HCT116 (cell line): ENCODE data around the gene IRF8. TPM values are rescaled to one million over a fixed set of nuclear protein-coding genes. Genes with fewer than 3 reads are reported as not detected.

Source experiments
- ATAC-seq: fragments of 200-7000 bp; cut with Tn5 transposase; 2 replicates; pipeline ENCODE4 v1.9.1; 2020; ENCODE audit warnings: mild to moderate bottlenecking, moderate library complexity
- BruUV-seq: library from RNA; stranded (reverse); fragments of 400-500 nt; replicated peaks from 2 replicates; lab custom pipeline; 2021; lab: Mats Ljungman, UMichigan
- CTCF ChIA-PET: fragments of 300-600 bp; sonication (Branson Sonifier 250); formaldehyde crosslinking; loops from one replicate; lab custom pipeline; 2021; ENCODE audit warnings: antibody characterized with exemption; lab: Charles Lee
- POLR2A ChIA-PET: fragments of 300-600, 350-600 bp; sonication (Branson Sonifier 250); formaldehyde crosslinking; loops from one replicate; lab custom pipeline; 2021; ENCODE audit warnings: antibody characterized with exemption; lab: Charles Lee
- RAD21 ChIA-PET, 2 experiments: fragments of 300-600 bp; sonication (Branson Sonifier 250); formaldehyde crosslinking; loops; one replicate each; lab custom pipeline; 2023; ENCODE audit warnings: low total read pairs in 2 of 2; ENCODE audit not compliant: uncharacterized antibody in 2 of 2, unreplicated experiment in 2 of 2, low non-redundant PET in 1 of 2; lab: Charles Lee
- DNase-seq: peaks from one replicate; pipeline ENCODE4 v3.0.0-alpha.2; 2010; ENCODE audit warnings: low read depth, low spot score
- H2AFZ ChIP-seq: fragments of 200-600 bp; shearing (Covaris generic), sonication (generic); 2 replicates; pipeline ENCODE4 v1.6.1; 2017; ENCODE audit warnings: low read depth, mixed run types, mixed read lengths, antibody characterized with exemption, low read length; ENCODE audit not compliant: poor library complexity, severe bottlenecking
- H3K27ac ChIP-seq: 2 replicates; pipeline ENCODE4 v1.5.1; 2012; ENCODE audit warnings: low read depth, low read length
- H3K27me3 ChIP-seq: fragments of 200-600 bp; sonication (generic); 2 replicates; pipeline ENCODE4 v1.6.1; 2016; ENCODE audit warnings: mixed run types, low read length, mixed read lengths; ENCODE audit not compliant: insufficient read depth
- H3K36me3 ChIP-seq, 2 experiments: fragments of 200-500 bp in 1 of 2; fragments of 200-600 bp in 1 of 2; sonication (Bioruptor generic) in 1 of 2; sonication (generic) in 1 of 2; 2 replicates each; pipeline versions ENCODE4 v1.5.1 to v1.6.1; 2014 to 2016; ENCODE audit warnings: low read length in 2 of 2, inconsistent platforms in 1 of 2, mixed read lengths in 1 of 2, mixed run types in 1 of 2; ENCODE audit not compliant: insufficient read depth in 2 of 2, control insufficient read depth in 1 of 2
- H3K4me1 ChIP-seq, 2 experiments: fragments of 200-600 bp in 1 of 2; sonication (generic) in 1 of 2; 2 replicates each; pipeline versions ENCODE4 v1.5.1 to v1.6.1; 2012 to 2017; ENCODE audit warnings: low read length in 2 of 2, inconsistent platforms in 1 of 2, mild to moderate bottlenecking in 1 of 2, mixed read lengths in 1 of 2, mixed run types in 1 of 2, moderate library complexity in 1 of 2; ENCODE audit not compliant: insufficient read depth in 2 of 2, control insufficient read depth in 1 of 2
- H3K4me2 ChIP-seq: fragments of 200-600 bp; sonication (generic); 2 replicates; pipeline ENCODE4 v1.6.1; 2017; ENCODE audit warnings: mixed run types, low read length, mixed read lengths
- H3K4me3 ChIP-seq, 2 experiments: fragments of 200-600 bp in 1 of 2; sonication (generic) in 1 of 2; replicated peaks in 1 of 2; 2 replicates each; pipeline ENCODE4 v1.5.1; 2011 to 2016; ENCODE audit warnings: low read length in 2 of 2, control low read depth in 1 of 2, low read depth in 1 of 2, mild to moderate bottlenecking in 1 of 2, mixed read lengths in 1 of 2, mixed run types in 1 of 2
- H3K79me2 ChIP-seq: fragments of 200-600 bp; sonication (generic); 2 replicates; pipeline ENCODE4 v1.6.1; 2017; ENCODE audit warnings: mild to moderate bottlenecking, mixed run types, low read length, moderate library complexity, mixed read lengths; ENCODE audit not compliant: insufficient read depth
- H3K9ac ChIP-seq: fragments of 200-600 bp; sonication (generic); 2 replicates; pipeline ENCODE4 v1.6.1; 2016; ENCODE audit warnings: low read length, mixed read lengths
- H3K9me2 ChIP-seq: fragments of 200-600 bp; sonication (generic), shearing (Covaris generic); 2 replicates; pipeline ENCODE4 v1.6.1; 2017; ENCODE audit warnings: mixed run types, mild to moderate bottlenecking, moderate library complexity; ENCODE audit not compliant: insufficient read depth
- H3K9me3 ChIP-seq, 2 experiments: fragments of 200-500 bp in 1 of 2; fragments of 200-600 bp in 1 of 2; sonication (Bioruptor generic) in 1 of 2; sonication (generic) in 1 of 2; 2 replicates each; pipeline ENCODE4 v1.6.1; 2014 to 2017; ENCODE audit warnings: low read length in 2 of 2, mixed read lengths in 2 of 2, inconsistent platforms in 1 of 2, low read depth in 1 of 2, mild to moderate bottlenecking in 1 of 2, mixed run types in 1 of 2, moderate library complexity in 1 of 2; ENCODE audit not compliant: control insufficient read depth in 1 of 2, insufficient read depth in 1 of 2
- H4K20me1 ChIP-seq: fragments of 200-600 bp; sonication (generic), shearing (Covaris generic); 2 replicates; pipeline ENCODE4 v1.6.1; 2017; ENCODE audit warnings: mixed run types, mild to moderate bottlenecking, moderate library complexity; ENCODE audit not compliant: insufficient read depth
- CBX3 ChIP-seq: IDR thresholded peaks from 2 replicates; pipeline ENCODE4 v1.6.1; 2012; ENCODE audit warnings: low read depth
- SIN3A ChIP-seq: IDR thresholded peaks from 2 replicates; pipeline ENCODE4 v1.6.1; 2012; ENCODE audit warnings: low read depth
- YY1 ChIP-seq: IDR thresholded peaks from 2 replicates; pipeline ENCODE4 v1.6.1; 2011; ENCODE audit warnings: low read length, low read depth, moderate library complexity, mild to moderate bottlenecking; ENCODE audit not compliant: insufficient replicate concordance; ENCODE audit errors: extremely low read depth
- intact Hi-C: fragments of 100-400 bp; cut with micrococcal nuclease; formaldehyde crosslinking; loops from 2 replicates; pipeline ENCODE4 v1.10.0; 2022
- total RNA-seq: library from RNA; stranded (reverse); gene quantifications from one replicate; pipeline ENCODE4 v1.2.1, GENCODE V29; 2021; ENCODE audit not compliant: unreplicated experiment
- TF ChIP-seq, protein P1 (sequence below): IDR thresholded peaks from 2 replicates; pipeline ENCODE4 v1.6.1; 2012
- TF ChIP-seq, protein P2 (sequence below): IDR thresholded peaks from 2 replicates; pipeline ENCODE4 v1.6.1; 2011; ENCODE audit warnings: mild to moderate bottlenecking, low read length, moderate library complexity; ENCODE audit not compliant: insufficient replicate concordance; ENCODE audit errors: extremely low read depth
- TF ChIP-seq, protein P3 (sequence below): IDR thresholded peaks from 2 replicates; pipeline ENCODE4 v1.6.1; 2012; ENCODE audit warnings: low read depth

IRF8 gene
- total RNA-seq, 1 experiment from 2014 or later: 0.61 TPM

DNA sequence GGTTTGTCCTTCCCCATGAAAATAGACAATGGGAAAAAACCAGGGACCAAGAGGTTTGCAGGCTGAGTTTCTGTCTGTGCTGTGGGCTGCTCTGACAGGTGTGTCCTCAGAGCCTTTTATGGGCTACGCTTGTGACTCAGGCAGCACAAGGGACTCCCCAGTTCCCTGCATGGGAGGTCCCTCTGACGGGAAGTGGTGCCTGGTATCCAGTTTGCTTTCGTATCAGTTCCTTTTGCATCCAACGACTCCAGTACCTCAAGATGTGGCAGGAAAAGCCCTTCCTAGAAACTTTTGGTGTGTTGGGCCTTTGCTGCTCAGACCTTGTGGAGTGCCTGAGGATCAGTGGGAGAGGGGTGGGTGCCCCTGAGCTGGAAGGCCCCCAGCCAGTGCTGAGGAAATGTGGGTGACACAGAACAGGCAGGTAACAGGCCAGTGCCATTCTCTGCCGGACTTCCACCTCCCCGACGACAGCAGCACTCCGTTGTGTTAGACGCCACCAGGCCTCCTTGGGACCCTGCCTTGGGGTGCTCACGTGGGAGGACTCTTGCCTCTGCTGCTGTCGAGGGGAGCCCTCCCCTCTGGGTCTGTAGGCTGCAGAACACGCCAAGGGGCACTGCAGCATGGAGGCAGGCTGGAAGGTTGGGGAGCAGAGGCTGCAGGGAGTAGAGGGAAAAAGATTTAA lies 38.4 kb upstream of the IRF8 start:
- no peaks in the 10 kb centered on the region for H3K79me2 ChIP-seq
- TF ChIP-seq, protein P1, sequence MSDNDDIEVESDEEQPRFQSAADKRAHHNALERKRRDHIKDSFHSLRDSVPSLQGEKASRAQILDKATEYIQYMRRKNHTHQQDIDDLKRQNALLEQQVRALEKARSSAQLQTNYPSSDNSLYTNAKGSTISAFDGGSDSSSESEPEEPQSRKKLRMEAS: no peak
- TF ChIP-seq, protein P2, sequence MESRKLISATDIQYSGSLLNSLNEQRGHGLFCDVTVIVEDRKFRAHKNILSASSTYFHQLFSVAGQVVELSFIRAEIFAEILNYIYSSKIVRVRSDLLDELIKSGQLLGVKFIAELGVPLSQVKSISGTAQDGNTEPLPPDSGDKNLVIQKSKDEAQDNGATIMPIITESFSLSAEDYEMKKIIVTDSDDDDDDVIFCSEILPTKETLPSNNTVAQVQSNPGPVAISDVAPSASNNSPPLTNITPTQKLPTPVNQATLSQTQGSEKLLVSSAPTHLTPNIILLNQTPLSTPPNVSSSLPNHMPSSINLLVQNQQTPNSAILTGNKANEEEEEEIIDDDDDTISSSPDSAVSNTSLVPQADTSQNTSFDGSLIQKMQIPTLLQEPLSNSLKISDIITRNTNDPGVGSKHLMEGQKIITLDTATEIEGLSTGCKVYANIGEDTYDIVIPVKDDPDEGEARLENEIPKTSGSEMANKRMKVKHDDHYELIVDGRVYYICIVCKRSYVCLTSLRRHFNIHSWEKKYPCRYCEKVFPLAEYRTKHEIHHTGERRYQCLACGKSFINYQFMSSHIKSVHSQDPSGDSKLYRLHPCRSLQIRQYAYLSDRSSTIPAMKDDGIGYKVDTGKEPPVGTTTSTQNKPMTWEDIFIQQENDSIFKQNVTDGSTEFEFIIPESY: no peak
- TF ChIP-seq CBX3 (no peak), SIN3A (no peak), YY1 (no peak)
- TF ChIP-seq, protein P3, sequence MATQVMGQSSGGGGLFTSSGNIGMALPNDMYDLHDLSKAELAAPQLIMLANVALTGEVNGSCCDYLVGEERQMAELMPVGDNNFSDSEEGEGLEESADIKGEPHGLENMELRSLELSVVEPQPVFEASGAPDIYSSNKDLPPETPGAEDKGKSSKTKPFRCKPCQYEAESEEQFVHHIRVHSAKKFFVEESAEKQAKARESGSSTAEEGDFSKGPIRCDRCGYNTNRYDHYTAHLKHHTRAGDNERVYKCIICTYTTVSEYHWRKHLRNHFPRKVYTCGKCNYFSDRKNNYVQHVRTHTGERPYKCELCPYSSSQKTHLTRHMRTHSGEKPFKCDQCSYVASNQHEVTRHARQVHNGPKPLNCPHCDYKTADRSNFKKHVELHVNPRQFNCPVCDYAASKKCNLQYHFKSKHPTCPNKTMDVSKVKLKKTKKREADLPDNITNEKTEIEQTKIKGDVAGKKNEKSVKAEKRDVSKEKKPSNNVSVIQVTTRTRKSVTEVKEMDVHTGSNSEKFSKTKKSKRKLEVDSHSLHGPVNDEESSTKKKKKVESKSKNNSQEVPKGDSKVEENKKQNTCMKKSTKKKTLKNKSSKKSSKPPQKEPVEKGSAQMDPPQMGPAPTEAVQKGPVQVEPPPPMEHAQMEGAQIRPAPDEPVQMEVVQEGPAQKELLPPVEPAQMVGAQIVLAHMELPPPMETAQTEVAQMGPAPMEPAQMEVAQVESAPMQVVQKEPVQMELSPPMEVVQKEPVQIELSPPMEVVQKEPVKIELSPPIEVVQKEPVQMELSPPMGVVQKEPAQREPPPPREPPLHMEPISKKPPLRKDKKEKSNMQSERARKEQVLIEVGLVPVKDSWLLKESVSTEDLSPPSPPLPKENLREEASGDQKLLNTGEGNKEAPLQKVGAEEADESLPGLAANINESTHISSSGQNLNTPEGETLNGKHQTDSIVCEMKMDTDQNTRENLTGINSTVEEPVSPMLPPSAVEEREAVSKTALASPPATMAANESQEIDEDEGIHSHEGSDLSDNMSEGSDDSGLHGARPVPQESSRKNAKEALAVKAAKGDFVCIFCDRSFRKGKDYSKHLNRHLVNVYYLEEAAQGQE: no peak
- no peaks in the 10 kb centered on the region for H3K4me1 ChIP-seq
- DNase-seq: no peak
- no peaks in the 10 kb centered on the region for H3K9me2 ChIP-seq
- POLR2A ChIA-PET: no interaction called here
- no TSS peak for BruUV-seq
- no peaks in the 10 kb centered on the region for H4K20me1 ChIP-seq
- H3K9ac ChIP-seq: no peak overlapping the region
- H3K36me3 ChIP-seq: no peaks in the 10 kb centered on the region
- intact Hi-C loops: no loop called here
- RAD21 ChIA-PET: no interaction called here
- H3K4me3 ChIP-seq: no peak overlapping the region
- ATAC-seq: no peak
- peaks cover 18% of the 10 kb centered on the region for H3K27me3 ChIP-seq
- H3K27ac ChIP-seq: no peak overlapping the region
- CTCF ChIA-PET: no interaction called here
- H3K4me2 ChIP-seq: no peak overlapping the region
- H2AFZ ChIP-seq: no peak overlapping the region
- no peaks in the 10 kb centered on the region; a peak in 2 of 4 replicates for H3K9me3 ChIP-seq
